IPS-18c (cell line): ENCODE measurements around the gene TSKU.

ENCODE experiments used
- H3K4me3 ChIP-seq: 2 replicates; pipeline ENCODE4 v1.7.0; 2013; ENCODE audit warnings: low read depth, mild to moderate bottlenecking, low read length, moderate library complexity; ENCODE audit not compliant: insufficient read depth
- H3K9me3 ChIP-seq: one replicate; pipeline ENCODE4 v1.6.1; 2013; ENCODE audit warnings: mild to moderate bottlenecking, low read length, moderate library complexity; ENCODE audit not compliant: control insufficient read depth, insufficient read depth

Gene TSKU

GRCh38 chr11:76764941-76765665 is 18.1 kb upstream of the TSKU start:
- no peaks in the 10 kb centered on the region for H3K9me3 ChIP-seq

GRCh38 chr11:76765863-76766350 is 17.2 kb upstream of the TSKU start:
- no peaks in the 10 kb centered on the region for H3K9me3 ChIP-seq
- H3K4me3 ChIP-seq: no peak overlapping the region

More at GRCh38 chr11:76764941-76765665, 18.1 kb upstream of the TSKU start:
- no peak overlapping the region for H3K4me3 ChIP-seq

GRCh38 chr11:76766521-76766920 is 16.6 kb upstream of the TSKU start:
- no peaks in the 10 kb centered on the region for H3K9me3 ChIP-seq
- no peak overlapping the region for H3K4me3 ChIP-seq

- H3K4me3 ChIP-seq: no peak overlapping the region
Measured at GRCh38 chr11:76767659-76768058, 15.5 kb upstream of the TSKU start.

GRCh38 chr11:76768088-76768908 is 14.9 kb upstream of the TSKU start:
- Histone ChIP-seq H3K9me3 (no peaks in the 10 kb centered on the region), H3K4me3 (no peak overlapping the region; the same call in 1 of the 2 replicates)

More at GRCh38 chr11:76767659-76768058, 15.5 kb upstream of the TSKU start:
- H3K9me3 ChIP-seq: no peaks in the 10 kb centered on the region

GRCh38 chr11:76768909-76769560 is 14.1 kb upstream of the TSKU start:
- no peak overlapping the region; the same call in 1 of the 2 replicates for H3K4me3 ChIP-seq
- no peaks in the 10 kb centered on the region for H3K9me3 ChIP-seq

GRCh38 chr11:76769645-76770586 is 13.2 kb upstream of the TSKU start:
- no peaks in the 10 kb centered on the region for H3K9me3 ChIP-seq
- H3K4me3 ChIP-seq: no peak overlapping the region

GRCh38 chr11:76770642-76771445 is 12.3 kb upstream of the TSKU start:
- no peaks in the 10 kb centered on the region for H3K9me3 ChIP-seq
- no peak overlapping the region for H3K4me3 ChIP-seq

GRCh38 chr11:76771446-76772099 is 11.6 kb upstream of the TSKU start:
- no peak overlapping the region for H3K4me3 ChIP-seq
- H3K9me3 ChIP-seq: peaks cover 2% of the 10 kb centered on the region

GRCh38 chr11:76772100-76772782 is 10.9 kb upstream of the TSKU start:
- Histone ChIP-seq H3K4me3 (no peak overlapping the region), H3K9me3 (peaks cover 2% of the 10 kb centered on the region)

GRCh38 chr11:76772783-76773106 is 10.4 kb upstream of the TSKU start:
- H3K4me3 ChIP-seq: no peak overlapping the region
- H3K9me3 ChIP-seq: peaks cover 2% of the 10 kb centered on the region

GRCh38 chr11:76773921-76774361 is 9.2 kb upstream of the TSKU start:
- Histone ChIP-seq H3K9me3 (peaks cover 2% of the 10 kb centered on the region), H3K4me3 (no peak overlapping the region)

GRCh38 chr11:76776472-76776871 is 6.7 kb upstream of the TSKU start:
- peaks cover 2% of the 10 kb centered on the region for H3K9me3 ChIP-seq
- H3K4me3 ChIP-seq: no peak overlapping the region

- Histone ChIP-seq H3K9me3 (peaks cover 2% of the 10 kb centered on the region), H3K4me3 (no peak overlapping the region)
Measured at GRCh38 chr11:76777305-76777704, 5.9 kb upstream of the TSKU start.

- H3K4me3 ChIP-seq: no peak overlapping the region
- H3K9me3 ChIP-seq: peaks cover 2% of the 10 kb centered on the region
Measured at GRCh38 chr11:76777876-76778275, 5.3 kb upstream of the TSKU start.
